B cell (primary cell): ENCODE data around the gene DIS3L2.

Source experiments
- CTCF ChIP-seq: fragments of 200-600 bp; IDR thresholded peaks from one replicate; pipeline ENCODE4 v1.8.0; 2022; ENCODE audit warnings: antibody characterized with exemption, mild to moderate bottlenecking
- EZH2 ChIP-seq: IDR thresholded peaks from 2 replicates; pipeline ENCODE4 v1.6.1; 2012; ENCODE audit warnings: borderline replicate concordance, low read depth, mild to moderate bottlenecking, moderate library complexity, low read length; ENCODE audit not compliant: insufficient read depth, poor library complexity, severe bottlenecking

- TF ChIP-seq CTCF (no peak), EZH2 (no peak)
These were observed 423.0 kb downstream of the DIS3L2 start for GRCh38 chr2:232384466-232384865.
